Left lobe of liver (tissue), 2 donors: ENCODE measurements around the gene RGS12. TPM values are rescaled to one million over a fixed set of nuclear protein-coding genes. Genes with fewer than 3 reads are reported as not detected.
"Not testable (repeated sequence)": the region's sequence is repeated elsewhere in the genome, so short reads cannot be mapped to it uniquely, and the experiment has no call there.

Experiments
- ATAC-seq: fragments of 200-7000 bp; cut with Tn5 transposase; one replicate; pipeline ENCODE4 v1.9.1; 2020; ENCODE audit warnings: mild to moderate bottlenecking, moderate library complexity
- DNase-seq: peaks from one replicate; pipeline ENCODE4 v3.0.0-alpha.2; 2020; ENCODE audit warnings: low spot score
- total RNA-seq: library from RNA; stranded (reverse); gene quantifications from one replicate; pipeline ENCODE4 v1.2.1, GENCODE V29; 2021
- donor health status: DM: no; HTN: no; CAD: no; lungs with moderate emphysema.
- donor health status: DM: no; HTN: yes; CAD: no.

The RGS12 gene
- total RNA-seq, 1 donor from 2014 or later = 29.3 TPM

- DNase-seq = peak; percentile 43
- no peak for ATAC-seq
Measured at GRCh38 chr4:3294401-3295241, 1.8 kb downstream of the RGS12 start.

- DNase-seq = peak; percentile 36
- ATAC-seq = no peak
Measured at GRCh38 chr4:3295837-3296624, 3.2 kb downstream of the RGS12 start.

GRCh38 chr4:3296651-3297050 lies 3.8 kb downstream of the RGS12 start:
- DNase-seq = peak; percentile 36
- no peak for ATAC-seq

GRCh38 chr4:3297066-3297859 lies 4.4 kb downstream of the RGS12 start:
- peak; percentile 32 for DNase-seq
- no peak for ATAC-seq

- DNase-seq (peak; percentile 32), ATAC-seq (no peak)
Measured at GRCh38 chr4:3299122-3299975, 6.5 kb downstream of the RGS12 start.

GRCh38 chr4:3299976-3300671 lies 7.3 kb downstream of the RGS12 start:
- ATAC-seq (no peak), DNase-seq (peak; percentile 37)

- ATAC-seq = not testable (repeated sequence)
- peak; percentile 37 for DNase-seq
Measured at GRCh38 chr4:3300882-3301281, 8.1 kb downstream of the RGS12 start.

- no peak for DNase-seq
Measured at GRCh38 chr4:3301450-3302172, 8.8 kb downstream of the RGS12 start.

GRCh38 chr4:3302173-3302785 lies 9.5 kb downstream of the RGS12 start:
- ATAC-seq = peak; percentile 48
- peak; percentile 47 for DNase-seq

More at GRCh38 chr4:3301450-3302172, 8.8 kb downstream of the RGS12 start:
- ATAC-seq = no peak

GRCh38 chr4:3302786-3303564 lies 10.2 kb downstream of the RGS12 start:
- DNase-seq = peak; percentile 43

GRCh38 chr4:3303565-3303824 lies 10.7 kb downstream of the RGS12 start:
- DNase-seq (no peak), ATAC-seq (no peak)

More at GRCh38 chr4:3302786-3303564, 10.2 kb downstream of the RGS12 start:
- ATAC-seq = no peak

GRCh38 chr4:3303923-3304710 lies 11.3 kb downstream of the RGS12 start:
- peak; percentile 18 for DNase-seq
- no peak for ATAC-seq

- peak; percentile 42 for ATAC-seq
- peak; percentile 48 for DNase-seq
Measured at GRCh38 chr4:3304831-3305609, 12.2 kb downstream of the RGS12 start.

GRCh38 chr4:3305610-3306371 lies 13.0 kb downstream of the RGS12 start:
- peak; percentile 8 for ATAC-seq
- peak; percentile 42 for DNase-seq

GRCh38 chr4:3306450-3306849 lies 13.6 kb downstream of the RGS12 start:
- DNase-seq = peak; percentile 36
- no peak for ATAC-seq
